ENCODE measurements around the gene TARDBP.
A peak's percentile ranks its signal among the peaks of the same experiment; 100 is the strongest.

The TARDBP gene

GRCh38 chr1:11052839-11053757 lies 40.6 kb downstream of the TARDBP start:
- H3K79me2 ChIP-seq (ENCODE audit: control insufficient read depth, insufficient read depth, low read length, unreplicated experiment), result no peaks in the 10 kb centered on the region
- no peak overlapping the region for H3K27ac ChIP-seq (ENCODE audit: low read depth, low read length)
- H3K36me3 ChIP-seq (ENCODE audit: insufficient read depth, low read length), result no peaks in the 10 kb centered on the region; the same call in 1 of the 2 replicates
- H3K4me3 ChIP-seq (ENCODE audit: low read depth, low read length), result no peak overlapping the region
- no peaks in the 10 kb centered on the region for H3K27me3 ChIP-seq (ENCODE audit: insufficient read depth, low read length)
- no peaks in the 10 kb centered on the region for H3K4me1 ChIP-seq (ENCODE audit: control insufficient read depth, insufficient read depth, low read length, unreplicated experiment)
- H2AFZ ChIP-seq (ENCODE audit: low read length, unreplicated experiment), result no peak overlapping the region

GRCh38 chr1:11053758-11054137 lies 41.3 kb downstream of the TARDBP start:
- no peak overlapping the region for H3K27ac ChIP-seq (ENCODE audit: low read depth, low read length)
- H3K4me3 ChIP-seq (ENCODE audit: low read depth, low read length), result no peak overlapping the region
- H3K79me2 ChIP-seq (ENCODE audit: control insufficient read depth, insufficient read depth, low read length, unreplicated experiment), result peaks cover 4% of the 10 kb centered on the region
- no peak overlapping the region for H2AFZ ChIP-seq (ENCODE audit: low read length, unreplicated experiment)
- no peaks in the 10 kb centered on the region; the same call in 1 of the 2 replicates for H3K36me3 ChIP-seq (ENCODE audit: insufficient read depth, low read length)
- no peaks in the 10 kb centered on the region for H3K4me1 ChIP-seq (ENCODE audit: control insufficient read depth, insufficient read depth, low read length, unreplicated experiment)
- no peaks in the 10 kb centered on the region for H3K27me3 ChIP-seq (ENCODE audit: insufficient read depth, low read length)

GRCh38 chr1:11054181-11054580 lies 41.7 kb downstream of the TARDBP start:
- no peak overlapping the region for H3K4me3 ChIP-seq (ENCODE audit: low read depth, low read length)
- no peak overlapping the region for H2AFZ ChIP-seq (ENCODE audit: low read length, unreplicated experiment)
- no peaks in the 10 kb centered on the region for H3K27me3 ChIP-seq (ENCODE audit: insufficient read depth, low read length)
- H3K36me3 ChIP-seq (ENCODE audit: insufficient read depth, low read length), result no peaks in the 10 kb centered on the region; the same call in 1 of the 2 replicates
- H3K79me2 ChIP-seq (ENCODE audit: control insufficient read depth, insufficient read depth, low read length, unreplicated experiment), result peaks cover 8% of the 10 kb centered on the region
- H3K27ac ChIP-seq (ENCODE audit: low read depth, low read length), result no peak overlapping the region
- no peaks in the 10 kb centered on the region for H3K4me1 ChIP-seq (ENCODE audit: control insufficient read depth, insufficient read depth, low read length, unreplicated experiment)

GRCh38 chr1:11054666-11055065 lies 42.2 kb downstream of the TARDBP start:
- Histone ChIP-seq H3K27ac (ENCODE audit: low read depth, low read length) (no peak overlapping the region), H3K27me3 (ENCODE audit: insufficient read depth, low read length) (no peaks in the 10 kb centered on the region), H3K4me3 (ENCODE audit: low read depth, low read length) (no peak overlapping the region), H2AFZ (ENCODE audit: low read length, unreplicated experiment) (no peak overlapping the region), H3K36me3 (ENCODE audit: insufficient read depth, low read length) (no peaks in the 10 kb centered on the region; the same call in 1 of the 2 replicates), H3K79me2 (ENCODE audit: control insufficient read depth, insufficient read depth, low read length, unreplicated experiment) (peaks cover 13% of the 10 kb centered on the region), H3K4me1 (ENCODE audit: control insufficient read depth, insufficient read depth, low read length, unreplicated experiment) (no peaks in the 10 kb centered on the region)

- Histone ChIP-seq H3K4me1 (ENCODE audit: control insufficient read depth, insufficient read depth, low read length, unreplicated experiment) (no peaks in the 10 kb centered on the region), H3K79me2 (ENCODE audit: control insufficient read depth, insufficient read depth, low read length, unreplicated experiment) (peaks cover 14% of the 10 kb centered on the region), H3K27me3 (ENCODE audit: insufficient read depth, low read length) (no peaks in the 10 kb centered on the region), H3K4me3 (ENCODE audit: low read depth, low read length) (no peak overlapping the region), H3K27ac (ENCODE audit: low read depth, low read length) (no peak overlapping the region), H3K36me3 (ENCODE audit: insufficient read depth, low read length) (no peaks in the 10 kb centered on the region; the same call in 1 of the 2 replicates), H2AFZ (ENCODE audit: low read length, unreplicated experiment) (no peak overlapping the region)
Observed at GRCh38 chr1:11055676-11056075, 43.2 kb downstream of the TARDBP start.

- Histone ChIP-seq H2AFZ (ENCODE audit: low read length, unreplicated experiment) (no peak overlapping the region), H3K4me1 (ENCODE audit: control insufficient read depth, insufficient read depth, low read length, unreplicated experiment) (peaks cover 2% of the 10 kb centered on the region), H3K36me3 (ENCODE audit: insufficient read depth, low read length) (no peaks in the 10 kb centered on the region; the same call in 1 of the 2 replicates), H3K4me3 (ENCODE audit: low read depth, low read length) (no peak overlapping the region), H3K27ac (ENCODE audit: low read depth, low read length) (no peak overlapping the region), H3K79me2 (ENCODE audit: control insufficient read depth, insufficient read depth, low read length, unreplicated experiment) (peaks cover 15% of the 10 kb centered on the region), H3K27me3 (ENCODE audit: insufficient read depth, low read length) (no peaks in the 10 kb centered on the region)
Observed at GRCh38 chr1:11056504-11056903, 44.0 kb downstream of the TARDBP start.

GRCh38 chr1:11057477-11057876 lies 45.0 kb downstream of the TARDBP start:
- Histone ChIP-seq H3K27me3 (ENCODE audit: insufficient read depth, low read length) (no peaks in the 10 kb centered on the region), H2AFZ (ENCODE audit: low read length, unreplicated experiment) (no peak overlapping the region), H3K79me2 (ENCODE audit: control insufficient read depth, insufficient read depth, low read length, unreplicated experiment) (peaks cover 18% of the 10 kb centered on the region), H3K4me1 (ENCODE audit: control insufficient read depth, insufficient read depth, low read length, unreplicated experiment) (peaks cover 5% of the 10 kb centered on the region), H3K27ac (ENCODE audit: low read depth, low read length) (no peak overlapping the region), H3K36me3 (ENCODE audit: insufficient read depth, low read length) (no peaks in the 10 kb centered on the region; the same call in 1 of the 2 replicates), H3K4me3 (ENCODE audit: low read depth, low read length) (no peak overlapping the region; the same call in 1 of the 2 replicates)

GRCh38 chr1:11058026-11058425 lies 45.6 kb downstream of the TARDBP start:
- Histone ChIP-seq H3K4me3 (ENCODE audit: low read depth, low read length) (no peak overlapping the region; the same call in 1 of the 2 replicates), H3K79me2 (ENCODE audit: control insufficient read depth, insufficient read depth, low read length, unreplicated experiment) (peaks cover 18% of the 10 kb centered on the region), H2AFZ (ENCODE audit: low read length, unreplicated experiment) (no peak overlapping the region), H3K27me3 (ENCODE audit: insufficient read depth, low read length) (no peaks in the 10 kb centered on the region), H3K36me3 (ENCODE audit: insufficient read depth, low read length) (no peaks in the 10 kb centered on the region; the same call in 1 of the 2 replicates), H3K4me1 (ENCODE audit: control insufficient read depth, insufficient read depth, low read length, unreplicated experiment) (peaks cover 5% of the 10 kb centered on the region), H3K27ac (ENCODE audit: low read depth, low read length) (no peak overlapping the region)

GRCh38 chr1:11058595-11059154 lies 46.2 kb downstream of the TARDBP start:
- Histone ChIP-seq H2AFZ (ENCODE audit: low read length, unreplicated experiment) (no peak overlapping the region), H3K36me3 (ENCODE audit: insufficient read depth, low read length) (no peaks in the 10 kb centered on the region; the same call in 1 of the 2 replicates), H3K4me1 (ENCODE audit: control insufficient read depth, insufficient read depth, low read length, unreplicated experiment) (peaks cover 5% of the 10 kb centered on the region), H3K27ac (ENCODE audit: low read depth, low read length) (no peak overlapping the region), H3K4me3 (ENCODE audit: low read depth, low read length) (peak overlapping the region; percentile 95), H3K27me3 (ENCODE audit: insufficient read depth, low read length) (no peaks in the 10 kb centered on the region), H3K79me2 (ENCODE audit: control insufficient read depth, insufficient read depth, low read length, unreplicated experiment) (peaks cover 18% of the 10 kb centered on the region)

GRCh38 chr1:11059155-11059967 lies 46.9 kb downstream of the TARDBP start:
- Histone ChIP-seq H3K36me3 (ENCODE audit: insufficient read depth, low read length) (no peaks in the 10 kb centered on the region; the same call in 1 of the 2 replicates), H2AFZ (ENCODE audit: low read length, unreplicated experiment) (peak overlapping the region; percentile 13), H3K27ac (ENCODE audit: low read depth, low read length) (no peak overlapping the region), H3K4me1 (ENCODE audit: control insufficient read depth, insufficient read depth, low read length, unreplicated experiment) (peaks cover 5% of the 10 kb centered on the region), H3K4me3 (ENCODE audit: low read depth, low read length) (peak overlapping the region; percentile 95), H3K79me2 (ENCODE audit: control insufficient read depth, insufficient read depth, low read length, unreplicated experiment) (peaks cover 18% of the 10 kb centered on the region), H3K27me3 (ENCODE audit: insufficient read depth, low read length) (no peaks in the 10 kb centered on the region)

All from ACC112 (cell line).